GM21390 (cell line): ENCODE data around the gene MRC1.
"Not testable (repeated sequence)": the region's sequence is repeated elsewhere in the genome, so short reads cannot be mapped to it uniquely, and the experiment has no call there.

Experiments
- ATAC-seq: cut with Tn5 transposase; IDR thresholded peaks from one replicate; pipeline ENCODE4 v1.9.1; 2021; ENCODE audit not compliant: unreplicated experiment

Gene MRC1

DNA sequence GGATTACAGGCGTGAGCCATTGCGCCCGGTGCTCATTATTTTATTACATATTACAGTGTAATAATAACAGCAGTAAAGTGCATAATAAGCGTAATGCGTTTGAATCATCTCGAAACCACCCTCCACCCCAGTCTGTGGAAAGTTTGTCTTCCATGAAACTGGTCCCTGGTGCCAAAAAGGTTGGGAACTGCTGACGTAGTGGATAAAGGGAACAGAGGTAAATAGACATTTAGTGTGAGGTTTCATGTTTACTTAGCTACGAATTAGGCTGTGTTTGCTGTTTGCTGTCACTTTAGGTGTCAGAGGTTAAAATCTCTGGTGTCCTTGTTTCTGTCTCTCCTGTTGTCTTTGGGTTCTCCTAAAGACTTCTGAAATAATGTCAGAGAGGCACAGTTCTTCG, 82.3 kb downstream of the MRC1 start:
- no peak for ATAC-seq

GRCh38 chr10:17904564-17904963, 95.4 kb downstream of the MRC1 start:
- ATAC-seq: no peak

DNA sequence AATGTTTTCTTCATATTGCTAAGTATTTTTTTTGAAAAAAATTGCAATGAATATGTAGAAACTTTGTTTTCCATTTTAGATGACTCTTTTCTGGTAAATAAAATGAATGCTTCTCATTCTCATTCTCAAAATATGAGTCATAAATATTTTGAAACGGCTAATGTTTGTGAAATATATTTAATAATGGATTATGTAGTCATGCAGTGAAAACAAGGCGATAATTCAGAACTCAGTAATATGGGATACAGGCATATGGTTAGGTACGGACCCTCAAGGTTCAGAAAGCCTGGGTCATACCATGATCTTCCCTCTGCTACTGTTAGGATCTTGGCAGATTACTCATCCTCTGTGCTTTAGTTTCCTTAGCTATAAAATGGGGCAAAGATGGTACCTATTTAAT, 96.3 kb downstream of the MRC1 start:
- ATAC-seq: no peak

- ATAC-seq: no peak
Measured at GRCh38 chr10:17906002-17906401, 96.9 kb downstream of the MRC1 start.

GRCh38 chr10:17907641-17908040, 98.5 kb downstream of the MRC1 start:
- no peak for ATAC-seq

GRCh38 chr10:17910125-17910789, 101.1 kb downstream of the MRC1 start:
- ATAC-seq: no peak

GRCh38 chr10:17912754-17913153, 103.6 kb downstream of the MRC1 start:
- no peak for ATAC-seq

DNA sequence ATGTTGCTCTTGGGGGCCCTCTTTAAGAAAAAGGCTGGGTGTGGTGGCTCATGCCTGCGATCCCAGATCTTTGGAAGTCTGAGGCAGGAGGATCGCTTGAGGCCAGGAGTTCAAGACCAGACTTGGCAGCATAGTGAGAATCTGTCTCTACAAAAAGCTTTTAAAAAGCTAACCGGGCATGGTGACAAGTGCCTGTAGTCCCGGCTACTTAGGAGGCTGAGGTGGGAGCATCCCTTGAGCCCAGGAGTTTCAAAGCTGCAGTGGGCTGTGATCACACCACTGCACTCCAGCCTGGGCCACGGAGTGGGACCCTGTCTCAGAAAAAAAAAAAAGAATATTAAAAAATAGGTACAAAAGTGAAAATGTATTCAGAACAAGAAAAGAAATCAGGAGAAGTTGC, 104.5 kb downstream of the MRC1 start:
- ATAC-seq: no peak

GRCh38 chr10:17914169-17915045, 105.3 kb downstream of the MRC1 start:
- ATAC-seq: no peak

DNA sequence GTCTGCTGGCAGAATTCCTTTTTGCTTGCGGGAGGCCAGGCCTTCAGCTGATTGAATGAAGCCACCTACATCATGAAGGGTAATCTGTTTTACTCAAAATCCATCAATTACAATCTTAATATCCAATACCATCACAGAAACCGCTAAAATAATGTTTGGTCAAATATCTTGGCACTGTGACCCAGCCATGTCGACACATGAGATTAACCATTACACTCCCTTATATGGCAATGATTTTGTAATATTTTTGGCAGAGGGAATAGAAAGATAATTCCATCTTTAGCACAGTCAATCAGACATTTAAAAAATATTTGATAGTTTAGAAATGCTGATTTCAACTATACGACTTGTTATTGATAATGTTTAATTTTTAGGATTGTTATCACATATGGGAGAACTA, 106.0 kb downstream of the MRC1 start:
- ATAC-seq: no peak

- ATAC-seq: no peak
Measured at GRCh38 chr10:17918187-17918903, 109.2 kb downstream of the MRC1 start.

DNA sequence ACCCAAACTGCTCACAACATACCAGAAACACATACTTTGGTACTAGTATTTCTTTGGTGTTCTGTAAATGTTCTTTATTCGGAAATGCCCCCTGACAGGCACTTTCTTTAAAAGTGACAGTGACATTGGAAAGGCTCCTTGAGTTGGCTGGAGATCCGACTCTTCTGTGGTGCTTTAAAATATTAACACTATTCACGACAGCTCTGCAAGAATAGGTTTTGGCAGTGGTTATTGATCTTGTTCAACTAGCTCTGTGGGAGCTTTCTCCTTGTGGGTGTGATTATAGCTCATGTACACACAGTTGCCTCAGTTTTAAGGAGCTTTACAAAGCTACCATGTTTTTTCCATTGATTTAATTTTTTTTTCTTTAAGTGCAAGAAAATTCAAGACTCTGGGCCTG, 112.2 kb downstream of the MRC1 start:
- ATAC-seq: no peak

DNA sequence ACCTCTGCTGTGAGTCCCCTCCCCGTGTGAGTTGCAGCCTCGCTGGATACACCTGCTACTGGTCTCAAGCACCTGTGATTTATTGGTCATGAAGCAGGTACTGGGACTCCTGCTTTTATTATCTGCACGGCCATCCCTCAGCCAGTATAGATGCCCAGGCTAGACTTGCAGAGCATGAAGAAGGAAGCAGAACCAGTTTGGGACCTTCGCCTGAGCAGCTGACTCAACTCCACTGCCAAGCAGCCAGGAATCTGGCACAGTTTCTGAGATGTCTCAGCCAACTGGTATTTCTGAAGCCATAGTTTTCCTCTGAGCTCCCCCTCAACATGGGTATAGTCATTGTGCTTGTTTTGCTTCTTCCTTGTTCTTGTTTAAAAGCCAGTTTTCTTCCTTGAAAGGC, 114.6 kb downstream of the MRC1 start:
- no peak for ATAC-seq

DNA sequence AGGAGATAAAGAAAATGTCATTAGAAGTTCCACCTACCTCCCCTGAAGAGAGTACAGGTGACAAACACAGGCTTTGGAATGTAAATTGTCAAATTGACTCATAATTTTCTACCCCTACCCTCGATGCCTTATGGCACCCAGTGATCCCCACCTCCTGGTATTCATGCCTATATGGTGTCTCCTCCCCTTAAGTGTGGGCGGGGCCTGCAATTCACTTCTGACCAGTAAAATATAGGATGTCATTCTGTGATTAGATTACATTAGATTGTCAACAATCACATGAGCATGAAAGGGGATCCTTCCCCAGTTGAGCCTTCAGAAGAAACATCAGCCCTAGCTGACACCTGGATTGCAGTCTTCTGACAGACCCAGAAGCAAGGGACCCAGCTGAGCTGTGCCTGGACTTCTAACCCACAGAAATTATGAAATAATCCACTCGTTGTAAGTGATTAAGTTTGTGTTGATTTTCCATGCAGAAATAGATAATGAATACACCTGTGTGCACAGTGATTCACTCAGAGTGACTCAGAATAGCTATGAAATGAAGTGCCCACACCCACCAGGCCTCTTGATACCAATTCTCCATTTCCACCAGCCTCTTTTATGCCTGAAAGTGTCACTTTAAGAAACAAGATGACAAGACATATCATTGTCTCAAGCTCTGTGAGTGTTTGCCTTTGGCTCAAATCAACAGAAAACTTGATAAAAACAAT, 134.0 kb downstream of the MRC1 start:
- ATAC-seq: no peak

- ATAC-seq: not testable (repeated sequence)
Measured at GRCh38 chr10:17950269-17950668, 141.1 kb downstream of the MRC1 start.

GRCh38 chr10:17950726-17951125, 141.6 kb downstream of the MRC1 start:
- no peak for ATAC-seq

GRCh38 chr10:17951868-17952371, 142.8 kb downstream of the MRC1 start, which contains the start of gene SLC39A12:
TSS of gene SLC39A12 (plus strand) at chr10:17951918. CDS start at chr10:17953277, 1,359 bp downstream.
- ATAC-seq: no peak

DNA sequence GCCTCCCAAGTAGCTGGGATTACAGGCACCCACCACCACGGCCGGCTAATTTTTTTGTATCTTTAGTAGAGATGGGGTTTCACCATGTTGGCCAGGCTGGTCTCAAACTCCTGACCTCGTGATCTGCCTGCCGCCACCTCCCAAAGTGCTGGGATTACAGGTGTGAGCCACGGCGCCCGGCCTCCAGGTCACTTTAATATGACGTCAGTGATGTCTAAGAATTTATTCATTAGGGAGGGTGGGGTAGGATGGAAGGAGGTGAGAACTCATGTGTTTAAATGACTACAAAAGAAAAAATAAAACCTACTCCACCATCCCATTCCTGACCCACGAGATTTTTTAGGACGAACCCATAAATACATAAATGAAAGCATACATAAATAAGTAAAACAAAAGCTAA, 145.2 kb downstream of the MRC1 start:
- ATAC-seq: not testable (repeated sequence)

GRCh38 chr10:17954861-17955260, 145.7 kb downstream of the MRC1 start:
- ATAC-seq: no peak

DNA sequence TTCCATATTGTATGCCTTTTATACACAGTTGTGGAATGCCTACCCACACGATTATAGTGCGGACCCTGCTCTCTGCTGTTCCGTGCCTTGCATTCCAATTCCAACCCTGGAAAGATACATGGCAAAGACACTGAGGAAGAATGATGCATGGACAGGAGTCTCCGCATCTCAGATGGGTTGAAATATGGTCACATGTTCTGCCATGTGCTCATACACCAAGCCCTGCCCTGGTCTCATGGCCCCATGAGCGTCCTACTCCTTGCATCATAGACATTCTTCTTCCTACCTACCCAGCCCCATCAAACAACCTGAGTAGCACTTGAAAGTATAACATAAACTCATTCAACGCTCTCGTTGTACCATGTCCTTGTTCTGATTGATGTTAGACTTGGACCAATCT, 148.9 kb downstream of the MRC1 start:
- ATAC-seq: no peak

DNA sequence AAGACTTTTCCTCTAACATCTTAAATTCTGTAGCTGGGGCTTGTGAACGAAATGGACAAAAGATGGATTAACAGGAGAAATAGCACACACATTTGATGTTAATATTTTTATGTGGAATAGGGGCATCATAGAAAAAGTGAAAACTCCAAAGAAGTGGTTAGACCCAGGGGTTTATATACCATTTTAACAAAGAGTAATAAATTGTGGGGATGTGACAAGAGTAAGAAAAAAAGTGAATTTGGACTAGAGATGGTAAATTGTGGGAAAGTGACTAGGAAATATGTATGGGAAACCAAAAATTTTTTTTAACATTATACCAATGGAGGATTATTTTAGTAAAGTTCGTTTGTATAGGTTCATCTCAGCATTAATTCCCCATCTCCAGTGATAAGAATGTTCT, 150.7 kb downstream of the MRC1 start:
- ATAC-seq: no peak
